RWPE1 (cell line): ENCODE results near the gene PCDH1.

ENCODE experiments used
- CTCF ChIA-PET: fragments of 350-600 bp; sonication (Branson Sonifier 250); formaldehyde crosslinking; extraction: SDS; loops from one replicate; lab custom pipeline; 2021; lab: Yijun Ruan, JAX
- POLR2A ChIA-PET: fragments of 400-600 bp; formaldehyde crosslinking; extraction: SDS; loops from one replicate; lab custom pipeline; 2020; ENCODE audit warnings: antibody characterized with exemption; ENCODE audit not compliant: low non-redundant PET; lab: Yijun Ruan, JAX
- DNase-seq: peaks from one replicate; pipeline ENCODE4 v3.0.0; 2012; ENCODE audit warnings: low spot score
- H3K27ac ChIP-seq: fragments of 450-650 bp; 2 replicates; pipeline ENCODE4 v1.5.1; 2017
- CTCF ChIP-seq: fragments of 450-650 bp; conservative IDR thresholded peaks from 2 replicates; pipeline ENCODE4 v1.5.1; 2017; ENCODE audit warnings: low read depth, mild to moderate bottlenecking

The PCDH1 gene

GRCh38 chr5:141826674-141827073 lies 51.5 kb downstream of the PCDH1 start:
- DNase-seq = no peak
- ChIA-PET CTCF (interaction anchor here (0.6 to 1.3 kb wide), 3 partner anchors 25 to 134 kb away, joined by 3 read pairs; no protein-coding TSS in a partner anchor), POLR2A (no interaction called here)
- H3K27ac ChIP-seq = no peak overlapping the region
- TF ChIP-seq CTCF = no peak

GRCh38 chr5:141825791-141826560 lies 52.2 kb downstream of the PCDH1 start:
- no peak overlapping the region for H3K27ac ChIP-seq
- no peak for TF ChIP-seq CTCF
- POLR2A ChIA-PET = no interaction called here
- no peak for DNase-seq
- CTCF ChIA-PET = interaction anchor here (0.5 to 1.3 kb wide), 4 partner anchors 12 to 134 kb away, joined by 3 to 4 read pairs (median 3); no protein-coding TSS in a partner anchor

GRCh38 chr5:141825241-141825671 lies 53.0 kb downstream of the PCDH1 start:
- ChIA-PET CTCF (interaction anchor here (0.7 to 1.1 kb wide), 3 partner anchors 53 to 188 kb away, joined by 3 to 5 read pairs (median 3); no protein-coding TSS in a partner anchor), POLR2A (no interaction called here)
- TF ChIP-seq CTCF = no peak
- no peak overlapping the region for H3K27ac ChIP-seq
- DNase-seq = no peak

GRCh38 chr5:141824717-141825116 lies 53.5 kb downstream of the PCDH1 start:
- ChIA-PET CTCF (interaction anchor here (0.6 to 1.1 kb wide), 5 partner anchors 10 to 286 kb away, joined by 3 to 5 read pairs (median 3); no protein-coding TSS in a partner anchor), POLR2A (no interaction called here)
- TF ChIP-seq CTCF = no peak
- no peak overlapping the region for H3K27ac ChIP-seq
- DNase-seq = no peak

GRCh38 chr5:141823056-141823455 lies 55.2 kb downstream of the PCDH1 start:
- POLR2A ChIA-PET = no interaction called here
- CTCF ChIA-PET = interaction anchor here (0.9 to 3.7 kb wide), 4 partner anchors 12 to 131 kb away, joined by 4 to 17 read pairs (median 5); no protein-coding TSS in a partner anchor

GRCh38 chr5:141822144-141822543 lies 56.1 kb downstream of the PCDH1 start:
- DNase-seq = peak; percentile 60
- no peak for TF ChIP-seq CTCF

More at GRCh38 chr5:141823056-141823455, 55.2 kb downstream of the PCDH1 start:
- no peak for TF ChIP-seq CTCF
- no peak overlapping the region for H3K27ac ChIP-seq
- DNase-seq = no peak

More at GRCh38 chr5:141822144-141822543, 56.1 kb downstream of the PCDH1 start:
- H3K27ac ChIP-seq = peak overlapping the region; percentile 74
- CTCF ChIA-PET = interaction anchor here (0.7 to 3.7 kb wide), 4 partner anchors 11 to 120 kb away, joined by 4 to 17 read pairs (median 4); no protein-coding TSS in a partner anchor
- POLR2A ChIA-PET = no interaction called here
